Measurements from ENCODE around the gene KLHDC1.

DNA sequence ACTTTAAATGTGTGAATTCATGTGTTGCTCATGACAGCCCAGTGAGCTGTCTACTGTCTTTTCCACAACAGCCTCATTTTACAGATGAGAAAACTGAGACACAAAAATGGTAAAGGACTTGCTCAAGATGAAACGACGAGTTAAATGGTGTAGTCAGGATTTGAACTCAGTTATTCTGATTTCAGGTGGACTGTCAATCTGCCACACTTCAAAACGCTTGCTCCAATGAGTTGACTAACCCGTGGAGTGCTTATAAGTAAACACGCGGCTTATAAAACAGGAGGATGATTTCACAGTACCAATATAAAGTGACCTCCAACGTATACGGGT is 4.3 kb upstream of the KLHDC1 start:
- TF ChIP-seq CTCF (conservative IDR thresholded peaks at IDR 0.05; ENCODE audit: low read length) (no peak), EZH2phosphoT487 (IDR thresholded peaks at IDR 0.05; ENCODE audit: borderline replicate concordance) (no peak)
